HG02885 (cell line): ENCODE data around the gene SSR4.

Experiments used
- ATAC-seq: cut with Tn5 transposase; IDR thresholded peaks from one replicate; pipeline ENCODE4 v1.9.1; 2021; ENCODE audit warnings: mild to moderate bottlenecking; ENCODE audit not compliant: unreplicated experiment, poor library complexity

SSR4 gene

GRCh38 chrX:153828308-153828707, 33.8 kb downstream of the SSR4 start:
- no peak for ATAC-seq

GRCh38 chrX:153828723-153829548, 34.5 kb downstream of the SSR4 start:
- no peak for ATAC-seq

DNA sequence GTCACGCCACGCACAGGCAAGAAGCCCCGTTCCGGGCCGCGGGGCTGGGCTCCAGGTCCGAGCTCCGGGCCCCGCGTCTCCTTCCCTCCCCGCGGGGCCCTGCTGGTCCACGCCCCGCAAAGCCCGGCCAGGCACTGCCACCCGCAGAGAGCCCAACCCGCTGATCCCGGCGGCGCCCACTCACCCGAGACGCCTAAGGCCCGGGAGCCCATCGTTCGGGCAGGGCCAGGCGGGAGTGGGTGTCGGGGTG, 35.0 kb downstream of the SSR4 start:
- no peak for ATAC-seq

DNA sequence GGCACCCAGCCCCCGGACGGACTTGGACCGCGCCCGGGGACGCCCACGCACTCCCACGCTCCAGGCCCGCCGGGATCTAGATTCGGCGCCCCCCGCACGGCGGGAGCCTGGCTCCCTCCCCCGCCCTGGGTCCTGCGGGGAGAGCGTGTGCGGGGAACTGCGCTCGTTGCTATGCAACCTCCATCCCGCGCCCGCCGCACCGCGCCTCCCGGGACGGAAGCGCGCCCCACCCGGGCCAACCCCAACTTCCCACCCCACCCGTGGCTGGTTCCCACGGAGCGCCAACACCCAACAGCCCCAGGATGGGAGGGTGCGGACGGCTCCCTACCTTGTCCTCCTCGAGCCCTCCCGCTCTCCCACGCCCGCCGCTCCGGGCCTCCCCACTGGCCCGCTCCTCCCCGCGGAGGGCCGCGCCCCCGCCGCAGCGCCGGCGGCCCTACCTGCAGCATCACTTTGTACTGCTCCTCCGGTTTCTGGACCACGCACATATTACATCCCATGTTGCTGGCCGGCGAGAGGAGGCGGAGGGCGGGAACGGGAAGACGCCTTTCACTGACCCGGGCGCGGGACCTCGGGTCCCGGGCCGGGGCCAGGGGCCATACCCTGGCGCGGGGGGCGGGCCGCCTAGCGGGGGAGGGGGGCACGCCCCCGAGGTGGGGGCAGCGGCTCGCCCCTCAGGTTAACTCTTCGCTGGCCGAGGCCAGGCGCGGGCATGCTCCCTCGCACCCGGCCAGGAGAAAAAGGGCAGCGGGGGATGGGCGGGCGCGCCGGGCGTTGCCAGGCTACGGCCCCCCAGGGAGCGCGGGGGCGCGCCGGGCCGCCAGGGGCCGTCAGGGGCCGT, 35.6 kb downstream of the SSR4 start, which contains the start of gene PDZD4:
Gene PDZD4, minus strand, starts transcription at position 746 of the 841 bp plus-strand sequence. Its CDS starts 246 bp downstream, at position 500.
- ATAC-seq, result no peak

GRCh38 chrX:153830640-153831428, 36.4 kb downstream of the SSR4 start:
- ATAC-seq, result no peak

DNA sequence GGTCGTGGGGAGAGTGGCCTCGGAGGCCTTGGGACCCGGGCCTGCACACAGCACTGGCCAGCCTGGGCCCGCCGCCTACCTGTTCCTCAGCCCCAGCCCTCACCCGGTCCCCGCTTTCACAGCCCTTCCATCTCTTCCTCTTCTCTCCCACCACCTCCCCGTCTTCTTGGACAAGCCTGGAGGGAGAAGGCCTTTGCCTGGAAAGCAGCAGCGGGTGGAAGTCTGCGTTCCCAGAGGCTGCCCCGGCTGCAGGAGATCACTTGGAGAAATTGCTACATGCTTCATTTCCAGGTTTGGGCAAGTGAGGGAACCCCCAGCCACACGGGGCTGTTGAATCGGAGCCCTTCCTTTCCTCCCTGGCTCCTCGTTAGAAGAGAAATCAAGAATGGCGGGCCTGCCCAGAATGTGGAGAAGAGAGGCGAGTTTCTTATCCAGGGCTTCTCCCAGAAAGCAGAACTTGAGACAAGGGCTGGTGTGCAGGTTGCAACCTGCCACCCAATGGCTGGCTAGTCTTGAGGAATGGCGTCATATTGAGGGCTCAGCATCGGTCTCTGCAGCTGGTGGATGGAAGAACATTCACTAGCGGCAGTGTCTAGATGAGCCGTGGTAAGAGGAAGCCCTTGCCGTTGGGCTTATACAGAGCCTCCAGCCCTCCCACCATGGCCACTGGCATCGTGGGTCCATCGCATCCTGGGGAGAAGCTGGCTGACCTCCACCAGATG, 37.1 kb downstream of the SSR4 start:
- ATAC-seq, result no peak

DNA sequence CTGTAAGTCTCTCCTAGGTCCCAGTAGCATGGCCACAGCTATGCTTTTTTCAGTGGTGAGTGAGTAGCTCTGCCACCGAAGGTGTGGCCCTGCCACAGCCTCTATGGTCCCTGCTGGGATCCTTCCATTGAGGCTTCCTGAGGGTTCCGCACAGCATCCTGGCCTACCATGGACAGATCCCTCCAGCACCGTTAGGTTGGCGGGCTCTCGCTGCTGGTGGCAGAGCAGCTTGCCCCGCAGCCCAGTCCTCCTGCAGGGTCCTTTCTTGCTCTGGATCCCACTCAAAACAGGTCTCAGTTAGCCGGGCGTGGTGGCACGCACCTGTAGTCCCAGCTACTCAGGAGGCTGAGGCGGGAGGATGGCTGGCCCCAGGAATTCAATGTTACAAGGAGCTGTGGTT, 38.3 kb downstream of the SSR4 start:
- ATAC-seq, result no peak

DNA sequence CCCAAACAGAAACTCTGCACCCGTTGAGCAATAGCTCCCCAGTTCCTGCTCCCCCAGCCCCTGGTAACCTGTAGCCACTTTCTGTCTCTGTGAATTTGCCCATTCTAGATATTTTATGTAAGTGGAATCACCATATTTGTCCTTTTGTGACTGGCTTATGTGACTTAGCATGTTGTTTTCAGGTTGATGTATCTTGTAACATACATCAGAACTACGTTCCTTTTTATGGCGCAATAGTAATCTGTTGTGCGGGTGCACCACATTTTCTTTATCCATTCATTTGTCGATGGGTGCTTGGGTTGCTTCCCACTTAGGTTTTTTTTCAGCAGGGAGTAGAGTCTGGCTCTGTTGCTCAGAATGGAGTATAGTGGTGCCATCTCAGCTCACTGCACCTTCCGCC, 42.5 kb downstream of the SSR4 start:
- no peak for ATAC-seq

- ATAC-seq, result no peak
Observed at GRCh38 chrX:153844509-153845082, 50.1 kb downstream of the SSR4 start.

DNA sequence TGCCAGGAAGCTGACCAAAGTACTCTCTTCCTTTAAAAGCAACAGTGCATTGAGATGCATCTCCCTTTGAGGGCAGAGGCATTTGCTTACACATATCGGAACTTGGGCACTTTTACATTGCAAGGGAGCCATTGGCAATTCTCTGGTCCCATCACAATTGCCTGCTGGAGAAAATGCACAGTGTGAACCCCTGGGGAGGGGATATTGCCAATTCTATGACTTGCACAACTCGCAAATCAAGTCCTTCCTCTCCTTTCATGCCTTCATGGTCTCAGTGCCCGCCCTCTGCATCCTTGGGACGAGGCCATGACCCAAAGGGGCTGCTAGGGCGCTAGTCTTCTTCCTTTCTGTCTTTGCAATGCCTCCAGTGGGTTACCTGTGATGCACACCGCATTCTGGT, 50.7 kb downstream of the SSR4 start:
- no peak for ATAC-seq

DNA sequence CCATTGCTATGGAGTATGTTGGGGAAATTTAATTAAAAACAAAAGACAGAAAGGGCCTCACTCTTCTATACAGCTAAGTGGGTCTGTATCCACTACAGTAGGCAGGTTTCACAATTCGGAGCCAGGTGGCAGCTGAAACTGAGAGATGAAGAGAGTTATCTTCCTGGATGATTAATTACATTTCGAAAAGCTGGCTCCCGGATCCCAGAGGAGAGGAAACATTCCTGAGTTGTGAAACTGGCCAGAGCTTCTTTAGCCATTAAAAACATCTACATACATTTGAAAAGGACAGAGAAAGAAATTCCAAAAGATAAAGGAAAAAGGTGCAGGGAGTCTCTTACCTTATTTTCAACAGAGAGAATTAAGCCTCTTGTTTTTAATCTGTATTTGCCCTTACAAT, 51.4 kb downstream of the SSR4 start:
- no peak for ATAC-seq
